GM12878 (cell line): Measurements from ENCODE around the gene GABRP. TPM values are rescaled to one million over a fixed set of nuclear protein-coding genes. Genes with fewer than 3 reads are reported as not detected.

Experiments used
- ATAC-seq: fragments of 200-7000 bp; cut with Tn5 transposase; 3 replicates; pipeline ENCODE4 v1.9.1; 2020; ENCODE audit warnings: mild to moderate bottlenecking, moderate library complexity
- BruUV-seq: library from RNA; stranded (reverse); fragments of 400-500 nt; replicated peaks from 2 replicates; lab custom pipeline; 2021; lab: Mats Ljungman, UMichigan
- CTCF ChIA-PET: fragments of 300-600 bp; sonication (Branson Sonifier 250); formaldehyde crosslinking; extraction: SDS; loops from one replicate; lab custom pipeline; 2021; ENCODE audit warnings: inconsistent platforms; lab: Yijun Ruan, JAX
- POLR2A ChIA-PET: fragments of 350-600 bp; formaldehyde crosslinking; extraction: SDS; loops from one replicate; lab custom pipeline; 2021; ENCODE audit warnings: inconsistent platforms; lab: Charles Lee
- RAD21 ChIA-PET: fragments of 300-600 bp; sonication (Branson Sonifier 250); formaldehyde crosslinking; loops from one replicate; lab custom pipeline; 2023; ENCODE audit warnings: antibody characterized with exemption; ENCODE audit not compliant: unreplicated experiment; lab: Charles Lee
- SMC1A ChIA-PET: fragments of 300-600 bp; sonication (Branson Sonifier 250); formaldehyde crosslinking; loops from one replicate; lab custom pipeline; 2023; ENCODE audit not compliant: unreplicated experiment, uncharacterized antibody; lab: Charles Lee
- DNase-seq: peaks from one replicate; pipeline ENCODE4 v3.0.0-alpha.2; 2011; ENCODE audit warnings: low read depth, low spot score
- FAIRE-seq: peaks from 3 replicates; lab custom pipeline; 2011; peaks lifted over from hg19 to GRCh38; lab: Jason Lieb, UNC
- H2AFZ ChIP-seq: 2 replicates; pipeline ENCODE4 v1.6.0; 2011; ENCODE audit warnings: low read depth, low read length, control low read depth; ENCODE audit not compliant: control insufficient read depth
- H3K27ac ChIP-seq: 2 replicates; pipeline ENCODE4 v1.5.1; 2011; ENCODE audit warnings: control low read depth; ENCODE audit not compliant: control insufficient read depth, insufficient read depth
- H3K27me3 ChIP-seq, 2 experiments: replicated peaks in 1 of 2; 2 replicates each; pipeline versions ENCODE4 v1.6.0 to v1.6.1; 2011; ENCODE audit warnings: low read length in 1 of 2; ENCODE audit not compliant: control insufficient read depth in 2 of 2, insufficient read depth in 2 of 2
- H3K36me3 ChIP-seq, 2 experiments: 2 replicates each; pipeline ENCODE4 v1.5.1; 2011; ENCODE audit warnings: low read length in 1 of 2; ENCODE audit not compliant: control insufficient read depth in 2 of 2, insufficient read depth in 2 of 2
- H3K4me1 ChIP-seq: 2 replicates; pipeline ENCODE4 v1.6.1; 2011; ENCODE audit warnings: mild to moderate bottlenecking, low read length, moderate library complexity, mixed read lengths; ENCODE audit not compliant: control insufficient read depth, insufficient read depth
- H3K4me2 ChIP-seq: 2 replicates; pipeline ENCODE4 v1.6.0; 2011; ENCODE audit warnings: control low read depth; ENCODE audit not compliant: control insufficient read depth, insufficient read depth
- H3K4me3 ChIP-seq: fragments of 200-600 bp; sonication (generic); 2 replicates; pipeline ENCODE4 v1.5.1; 2016
- H3K79me2 ChIP-seq: 2 replicates; pipeline ENCODE4 v1.6.0; 2011; ENCODE audit warnings: low read length; ENCODE audit not compliant: control insufficient read depth, insufficient read depth
- H3K9ac ChIP-seq: 2 replicates; pipeline ENCODE4 v1.8.0; 2011; ENCODE audit warnings: low read length, control low read depth, mixed read lengths; ENCODE audit not compliant: control insufficient read depth, insufficient read depth
- H3K9me3 ChIP-seq: replicated peaks from 3 replicates; pipeline ENCODE4 v1.5.1; 2011; ENCODE audit warnings: mild to moderate bottlenecking, low read length; ENCODE audit not compliant: control insufficient read depth, insufficient read depth
- H4K20me1 ChIP-seq: 2 replicates; pipeline ENCODE4 v1.6.0; 2011; ENCODE audit not compliant: control insufficient read depth, insufficient read depth
- BHLHE40 ChIP-seq, 2 experiments: fragments of 450-650 bp in 1 of 2; IDR thresholded peaks; 2 replicates each; pipeline ENCODE4 v1.6.1; 2011 to 2017; ENCODE audit warnings: low read depth in 2 of 2, borderline replicate concordance in 1 of 2, improper control_type of control experiment in 1 of 2, low read length in 1 of 2, mild to moderate bottlenecking in 1 of 2
- CREM ChIP-seq: IDR thresholded peaks from 2 replicates; pipeline ENCODE4 v1.6.1; 2014; ENCODE audit warnings: antibody characterized with exemption, low read depth
- IKZF2 ChIP-seq, 2 experiments: fragments of 450-650 bp; IDR thresholded peaks; 2 replicates each; pipeline ENCODE4 v1.6.1; 2017; ENCODE audit warnings: mild to moderate bottlenecking in 2 of 2, moderate library complexity in 2 of 2
- LARP7 ChIP-seq: fragments of 450-650 bp; IDR thresholded peaks from 2 replicates; pipeline ENCODE4 v1.6.1; 2017; ENCODE audit warnings: mild to moderate bottlenecking
- MTA3 ChIP-seq: IDR thresholded peaks from 2 replicates; pipeline ENCODE4 v1.6.1; 2012; ENCODE audit warnings: low read length, inconsistent platforms, borderline replicate concordance
- NFXL1 ChIP-seq: fragments of 450-650 bp; IDR thresholded peaks from 2 replicates; pipeline ENCODE4 v1.6.1; 2017; ENCODE audit warnings: antibody characterized with exemption, mild to moderate bottlenecking, borderline replicate concordance
- NFYA ChIP-seq: IDR thresholded peaks from 2 replicates; pipeline ENCODE4 v1.6.1; 2011; ENCODE audit warnings: low read depth, mild to moderate bottlenecking, low read length, improper control_type of control experiment, borderline replicate concordance
- PRDM15 ChIP-seq: fragments of 450-650 bp; formaldehyde crosslinking; IDR thresholded peaks from 2 replicates; pipeline ENCODE4 v1.4.0; 2020; ENCODE audit warnings: mild to moderate bottlenecking, moderate library complexity
- RFX5 ChIP-seq: IDR thresholded peaks from 2 replicates; pipeline ENCODE4 v1.6.1; 2011; ENCODE audit warnings: low read depth, low read length, improper control_type of control experiment
- SKIL ChIP-seq: fragments of 450-650 bp; IDR thresholded peaks from 2 replicates; pipeline ENCODE4 v1.6.1; 2017; ENCODE audit warnings: mild to moderate bottlenecking, low read depth, inconsistent platforms; ENCODE audit not compliant: poor library complexity, severe bottlenecking
- SREBF1 ChIP-seq: IDR thresholded peaks from 2 replicates; pipeline ENCODE4 v1.6.1; 2012; ENCODE audit warnings: mild to moderate bottlenecking, low read length
- TBL1XR1 ChIP-seq: IDR thresholded peaks from 2 replicates; pipeline ENCODE4 v1.6.1; 2012; ENCODE audit warnings: low read depth, low read length, improper control_type of control experiment
- TCF12 ChIP-seq: IDR thresholded peaks from 2 replicates; pipeline ENCODE4 v1.6.1; 2011; ENCODE audit warnings: low read depth, mild to moderate bottlenecking, low read length
- ZBTB40 ChIP-seq: fragments of 450-650 bp; IDR thresholded peaks from 2 replicates; pipeline ENCODE4 v1.6.1; 2016; ENCODE audit warnings: mild to moderate bottlenecking, moderate library complexity, borderline replicate concordance
- WGBS: methylation state at CpG from one replicate; pipeline ENCODE4 v1.1.6; 2016; ENCODE audit warnings: low lambda C conversion rate; ENCODE audit not compliant: insufficient replicate concordance, insufficient coverage; ENCODE audit errors: missing lambda C conversion rate; 5-methylcytosine and 5-hydroxymethylcytosine counted together
- in situ Hi-C: fragments of 300-500 bp; cut with MboI; formaldehyde crosslinking; loops from 9 replicates; pipeline ENCODE4 v1.14.3; 2018; ENCODE audit warnings: mixed read lengths
- intact Hi-C: fragments of 100-400 bp; cut with micrococcal nuclease; formaldehyde crosslinking; loops from one replicate; pipeline ENCODE4 v1.14.2; 2022; ENCODE audit not compliant: unreplicated experiment
- polyA plus RNA-seq, 11 experiments: library from polyadenylated mRNA; depleted of rRNA in 4 of 11; unstranded in 6 of 11; stranded (reverse) in 5 of 11; fragments of >200 nt; fragmentation: Nextera tagmentation in 4 of 11; fragmentation: Illumina TruSeq in 1 of 11; extraction: Ambion mirVana in 4 of 11; extraction: Trizol in 1 of 11; gene quantifications; 1 replicate in 1 of 11; 2 replicates in 10 of 11; pipeline versions ENCODE4 v1.2.1 to v1.2.3, GENCODE V29; 2011 to 2016; ENCODE audit warnings: inconsistent platforms in 2 of 11, missing spikeins in 2 of 11, low read depth in 1 of 11
- total RNA-seq, 4 experiments: library from RNA; depleted of rRNA in 3 of 4; stranded (reverse); fragments of >200 nt in 3 of 4; fragmentation: Illumina TruSeq in 1 of 4; extraction: Trizol in 1 of 4; gene quantifications; 2 replicates each; pipeline versions ENCODE4 v1.2.1 to v1.2.3, GENCODE V29; 2013 to 2021

Gene GABRP
- total and polyA plus RNA-seq, 10 of the 15 experiments (the other 5 are each of a cell fraction or from before 2014, with no cell fraction given): 0.04 TPM; not detected in 9

- TF ChIP-seq ZBTB40 (no peak), SREBF1 (no peak), SKIL (no peak)
Observed at GRCh38 chr5:170749911-170750431, 33.6 kb upstream of the GABRP start (continued).

GRCh38 chr5:170750791-170751190 is 32.7 kb upstream of the GABRP start:
- Histone ChIP-seq H3K36me3 (no peaks in the 10 kb centered on the region), H4K20me1 (no peaks in the 10 kb centered on the region), H2AFZ (no peak overlapping the region), H3K4me2 (no peak overlapping the region), H3K27me3 (peaks cover 2 to 6% of the 10 kb centered on the region in 2 experiments; a peak in 3 of 4 replicates), H3K79me2 (no peaks in the 10 kb centered on the region), H3K4me3 (no peak overlapping the region), H3K9me3 (no peaks in the 10 kb centered on the region), H3K9ac (no peak overlapping the region), H3K27ac (no peak overlapping the region), H3K4me1 (no peaks in the 10 kb centered on the region)
- RAD21 ChIA-PET: no interaction called here
- DNase-seq: no peak
- no peak for TF ChIP-seq MTA3
- no peak for TF ChIP-seq TCF12
- no peak for TF ChIP-seq TBL1XR1
- no peak for TF ChIP-seq BHLHE40 (IDR thresholded peaks at IDR 0.05; ENCODE audit: borderline replicate concordance in 1 of 2, low read depth in 2 of 2, low read length in 1 of 2)
- TF ChIP-seq PRDM15 (CRISPR knock-in tag): no peak
- no peak for TF ChIP-seq RFX5
- no peak for TF ChIP-seq NFXL1
- TF ChIP-seq NFYA: no peak
- no peak for TF ChIP-seq CREM
- no peak for TF ChIP-seq LARP7
- no peak for TF ChIP-seq IKZF2 (IDR thresholded peaks at IDR 0.05)
- POLR2A ChIA-PET: no interaction called here
- intact Hi-C loops: no loop called here
- CTCF ChIA-PET: interaction anchor here (1.4 to 2.1 kb wide), 2 partner anchors 40 to 112 kb away, joined by 3 to 6 read pairs; no protein-coding TSS in a partner anchor
- SMC1A ChIA-PET: interaction anchor here (1.0 to 1.3 kb wide), 2 partner anchors 18 to 40 kb away, joined by 3 to 7 read pairs; no protein-coding TSS in a partner anchor
- no TSS peak for BruUV-seq
- in situ Hi-C loops: no loop called here
- no peak for FAIRE-seq
- WGBS: 45% methylated on average over 6 of the region's 6 CpGs
- no peak for ATAC-seq
